Measurements from ENCODE around the gene OR52H1. TPM values are rescaled to one million over a fixed set of nuclear protein-coding genes. Genes with fewer than 3 reads are reported as not detected.

Gene OR52H1
- total and polyA plus RNA-seq, 2 of the 8 experiments (the other 6 are each of a cell fraction or from before 2014, with no cell fraction given) = 0.09 TPM; not detected in 1

DNA sequence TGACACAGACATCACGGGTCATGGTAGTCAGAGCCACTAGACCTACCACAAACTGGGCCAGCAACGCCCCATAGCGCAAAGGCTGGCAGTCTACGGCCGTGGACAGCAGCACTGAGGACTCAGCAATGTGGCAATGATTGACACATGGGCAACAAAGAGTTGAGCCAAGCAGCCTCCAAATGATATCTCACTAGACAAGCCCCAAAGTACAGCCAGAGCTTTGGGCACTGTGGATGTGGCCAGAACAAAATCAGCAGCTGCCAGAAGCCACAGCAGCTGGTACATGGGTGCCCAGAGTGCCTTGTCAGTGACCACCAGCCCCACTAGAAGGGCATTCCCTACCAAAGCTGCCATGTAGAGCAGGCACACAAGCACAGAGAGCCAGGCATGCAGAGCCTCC is 20.6 kb downstream of the OR52H1 start (continued):
- TF ChIP-seq USF2 (IDR thresholded peaks at IDR 0.05; ENCODE audit: low read length) = no peak
- no peak for TF ChIP-seq ASH2L (IDR thresholded peaks at IDR 0.05; ENCODE audit: low read length)
- TF ChIP-seq HDAC6 (IDR thresholded peaks at IDR 0.05; ENCODE audit: low read depth, low read length) = no peak

All from H1 (cell line).